Smooth muscle cell (in vitro differentiated cells): ENCODE measurements around the gene PDZD4. TPM values are rescaled to one million over a fixed set of nuclear protein-coding genes. Genes with fewer than 3 reads are reported as not detected.

Experiments used
- DNase-seq: peaks from one replicate; lab custom pipeline; 2025; ENCODE audit not compliant: unreplicated experiment; lab: John Stamatoyannopoulos, UW
- H2AFZ ChIP-seq: fragments of 200-600 bp; sonication (generic); 2 replicates; pipeline ENCODE4 v1.6.0; 2016; ENCODE audit warnings: antibody characterized with exemption, low read depth, mild to moderate bottlenecking
- H3F3A ChIP-seq: fragments of 200-600 bp; sonication (generic); 2 replicates; pipeline ENCODE4 v1.6.0; 2017; ENCODE audit warnings: antibody characterized with exemption, low read depth
- H3K27ac ChIP-seq: fragments of 200-600 bp; sonication (generic); 2 replicates; pipeline ENCODE4 v1.5.1; 2016; ENCODE audit warnings: low read depth, mild to moderate bottlenecking
- H3K27me3 ChIP-seq: fragments of 200-600 bp; sonication (generic); 2 replicates; pipeline ENCODE4 v1.6.1; 2016; ENCODE audit warnings: low read depth, mild to moderate bottlenecking
- H3K36me3 ChIP-seq: fragments of 200-600 bp; sonication (generic); 2 replicates; pipeline ENCODE4 v1.5.1; 2016; ENCODE audit warnings: low read depth
- H3K4me1 ChIP-seq: fragments of 200-600 bp; sonication (generic); 2 replicates; pipeline ENCODE4 v1.5.1; 2016; ENCODE audit warnings: low read depth
- H3K4me2 ChIP-seq: fragments of 200-600 bp; sonication (generic); 2 replicates; pipeline ENCODE4 v1.6.0; 2016; ENCODE audit warnings: mild to moderate bottlenecking
- H3K4me3 ChIP-seq: fragments of 200-600 bp; sonication (generic); 2 replicates; pipeline ENCODE4 v1.5.1; 2016; ENCODE audit warnings: mild to moderate bottlenecking
- H3K79me2 ChIP-seq: fragments of 200-600 bp; sonication (generic); 2 replicates; pipeline ENCODE4 v1.6.0; 2016; ENCODE audit warnings: low read depth, mild to moderate bottlenecking
- H3K9ac ChIP-seq: fragments of 200-600 bp; sonication (generic); 2 replicates; pipeline ENCODE4 v1.6.0; 2016; ENCODE audit warnings: low read depth
- H3K9me3 ChIP-seq: fragments of 200-600 bp; sonication (generic); replicated peaks from 2 replicates; pipeline ENCODE4 v1.5.1; 2016; ENCODE audit warnings: low read depth
- H4K20me1 ChIP-seq: fragments of 200-600 bp; sonication (generic); 2 replicates; pipeline ENCODE4 v1.6.0; 2016; ENCODE audit warnings: low read depth
- CTCF ChIP-seq: fragments of 200-600 bp; sonication (generic); IDR thresholded peaks from 2 replicates; pipeline ENCODE4 v1.5.1; 2017; ENCODE audit warnings: borderline replicate concordance, mild to moderate bottlenecking, antibody characterized with exemption; ENCODE audit not compliant: insufficient read depth, poor library complexity, severe bottlenecking
- WGBS: methylation state at CpG from one replicate; pipeline ENCODE4 v1.1.7; 2016; ENCODE audit warnings: low lambda C conversion rate; 5-methylcytosine and 5-hydroxymethylcytosine counted together
- polyA plus RNA-seq: library from polyadenylated mRNA; unstranded; fragments of >200 nt; fragmentation: Nextera tagmentation; extraction: Ambion mirVana; gene quantifications from 2 replicates; pipeline ENCODE4 v1.2.1, GENCODE V29; 2016
- total RNA-seq: library from RNA; depleted of rRNA; stranded (reverse); fragments of >200 nt; gene quantifications from 2 replicates; pipeline ENCODE4 v1.2.3, GENCODE V29; 2014

The PDZD4 gene
- total and polyA plus RNA-seq, 2 experiments from 2014 or later, result 2.3 to 3.1 TPM

GRCh38 chrX:153868576-153869472 lies 38.5 kb upstream of the PDZD4 start:
- no peak for DNase-seq
- Histone ChIP-seq H3K9me3 (no peaks in the 10 kb centered on the region), H3K36me3 (no peaks in the 10 kb centered on the region), H3K4me1 (no peaks in the 10 kb centered on the region), H3K27ac (no peak overlapping the region), H4K20me1 (peaks cover 12% of the 10 kb centered on the region), H3K27me3 (no peaks in the 10 kb centered on the region), H3K9ac (no peak overlapping the region), H3K4me2 (no peak overlapping the region), H3K79me2 (no peaks in the 10 kb centered on the region), H3F3A (no peaks in the 10 kb centered on the region), H2AFZ (no peak overlapping the region), H3K4me3 (no peak overlapping the region)
- WGBS, result 92% methylated on average over 26 of the region's 26 CpGs
- TF ChIP-seq CTCF, result no peak

GRCh38 chrX:153867671-153868070 lies 37.3 kb upstream of the PDZD4 start:
- no peaks in the 10 kb centered on the region for H3K4me1 ChIP-seq
- no peaks in the 10 kb centered on the region for H3K9me3 ChIP-seq
- no peak overlapping the region for H3K4me3 ChIP-seq
- no peak for DNase-seq
- no peak overlapping the region for H2AFZ ChIP-seq
- TF ChIP-seq CTCF, result no peak
- no peak overlapping the region for H3K9ac ChIP-seq
- no peaks in the 10 kb centered on the region for H3K36me3 ChIP-seq
- H3K27ac ChIP-seq, result no peak overlapping the region
- peaks cover under 1% of the 10 kb centered on the region for H4K20me1 ChIP-seq
- H3K79me2 ChIP-seq, result no peaks in the 10 kb centered on the region
- H3F3A ChIP-seq, result no peaks in the 10 kb centered on the region
- WGBS, result 94% methylated on average over 13 of the region's 13 CpGs
- H3K4me2 ChIP-seq, result no peak overlapping the region
- H3K27me3 ChIP-seq, result no peaks in the 10 kb centered on the region

- no peak for DNase-seq
- H3K4me1 ChIP-seq, result no peaks in the 10 kb centered on the region
- H3K4me2 ChIP-seq, result no peak overlapping the region
- no peaks in the 10 kb centered on the region for H3K79me2 ChIP-seq
- no peak overlapping the region for H2AFZ ChIP-seq
- H4K20me1 ChIP-seq, result no peaks in the 10 kb centered on the region
- TF ChIP-seq CTCF, result no peak
- H3K27ac ChIP-seq, result no peak overlapping the region
- no peak overlapping the region for H3K9ac ChIP-seq
- no peaks in the 10 kb centered on the region for H3K36me3 ChIP-seq
- H3F3A ChIP-seq, result no peaks in the 10 kb centered on the region
- H3K9me3 ChIP-seq, result no peaks in the 10 kb centered on the region
- 90% methylated on average over 9 of the region's 9 CpGs for WGBS
- no peaks in the 10 kb centered on the region for H3K27me3 ChIP-seq
- H3K4me3 ChIP-seq, result no peak overlapping the region
These were observed 36.8 kb upstream of the PDZD4 start for GRCh38 chrX:153867139-153867538.
